HUES6 (cell line): ENCODE results near the gene TYRO3.

ENCODE experiments used
- H3K27ac ChIP-seq: 2 replicates; pipeline ENCODE4 v1.7.0; 2013; ENCODE audit warnings: low read depth, mild to moderate bottlenecking, low read length, inconsistent platforms
- H3K27me3 ChIP-seq: 2 replicates; pipeline ENCODE4 v1.6.1; 2013; ENCODE audit warnings: low read length; ENCODE audit not compliant: control insufficient read depth, insufficient read depth
- H3K36me3 ChIP-seq: 2 replicates; pipeline ENCODE4 v1.6.1; 2013; ENCODE audit warnings: low read length; ENCODE audit not compliant: control insufficient read depth, insufficient read depth
- H3K4me1 ChIP-seq: 2 replicates; pipeline ENCODE4 v1.6.1; 2013; ENCODE audit warnings: low read length; ENCODE audit not compliant: control insufficient read depth, insufficient read depth
- H3K4me3 ChIP-seq: 2 replicates; pipeline ENCODE4 v1.5.1; 2013; ENCODE audit warnings: low read depth, low read length
- H3K9ac ChIP-seq: one replicate; pipeline ENCODE4 v1.6.1; 2013; ENCODE audit warnings: mild to moderate bottlenecking, low read length
- H3K9me3 ChIP-seq: 2 replicates; pipeline ENCODE4 v1.6.1; 2013; ENCODE audit warnings: low read depth, low read length; ENCODE audit not compliant: control insufficient read depth, insufficient read depth

TYRO3 gene

GRCh38 chr15:41606997-41607396 is 48.0 kb downstream of the TYRO3 start:
- no peak overlapping the region for H3K4me3 ChIP-seq
- peaks cover 6% of the 10 kb centered on the region; the same call in 1 of the 2 replicates for H3K4me1 ChIP-seq
- no peaks in the 10 kb centered on the region for H3K36me3 ChIP-seq
- no peaks in the 10 kb centered on the region for H3K9me3 ChIP-seq
- no peaks in the 10 kb centered on the region for H3K27me3 ChIP-seq
- H3K9ac ChIP-seq: no peak overlapping the region
- H3K27ac ChIP-seq: no peak overlapping the region

- Histone ChIP-seq H3K4me1 (peaks cover 3% of the 10 kb centered on the region; the same call in 1 of the 2 replicates), H3K27ac (no peak overlapping the region), H3K9ac (no peak overlapping the region), H3K36me3 (no peaks in the 10 kb centered on the region), H3K9me3 (peaks cover 3% of the 10 kb centered on the region; the same call in 1 of the 2 replicates), H3K27me3 (no peaks in the 10 kb centered on the region), H3K4me3 (no peak overlapping the region)
These were observed 50.1 kb downstream of the TYRO3 start for GRCh38 chr15:41609123-41609522.

GRCh38 chr15:41610048-41610447 is 51.0 kb downstream of the TYRO3 start:
- Histone ChIP-seq H3K27me3 (no peaks in the 10 kb centered on the region), H3K4me3 (no peak overlapping the region), H3K36me3 (no peaks in the 10 kb centered on the region), H3K27ac (no peak overlapping the region), H3K4me1 (no peaks in the 10 kb centered on the region), H3K9me3 (peaks cover 3% of the 10 kb centered on the region; the same call in 1 of the 2 replicates), H3K9ac (no peak overlapping the region)

GRCh38 chr15:41620536-41621199 is 61.7 kb downstream of the TYRO3 start:
- Histone ChIP-seq H3K27me3 (peaks cover 8% of the 10 kb centered on the region; the same call in 1 of the 2 replicates), H3K4me3 (peak overlapping the region; percentile 54), H3K27ac (no peak overlapping the region), H3K36me3 (no peaks in the 10 kb centered on the region), H3K9me3 (peaks cover 10% of the 10 kb centered on the region), H3K4me1 (peaks cover 8% of the 10 kb centered on the region; the same call in 1 of the 2 replicates), H3K9ac (peak overlapping the region; percentile 69)

- Histone ChIP-seq H3K4me1 (peaks cover 8% of the 10 kb centered on the region; the same call in 1 of the 2 replicates), H3K4me3 (peak overlapping the region; percentile 54), H3K27ac (peak overlapping the region; percentile 64; the same call in 1 of the 2 replicates), H3K36me3 (no peaks in the 10 kb centered on the region), H3K9ac (peak overlapping the region; percentile 69), H3K27me3 (peaks cover 8% of the 10 kb centered on the region; the same call in 1 of the 2 replicates), H3K9me3 (peaks cover 10% of the 10 kb centered on the region)
These were observed 62.5 kb downstream of the TYRO3 start for GRCh38 chr15:41621200-41622193.

GRCh38 chr15:41622901-41623300 is 63.9 kb downstream of the TYRO3 start:
- H3K9me3 ChIP-seq: peaks cover 5% of the 10 kb centered on the region
- H3K27me3 ChIP-seq: peaks cover 8% of the 10 kb centered on the region; the same call in 1 of the 2 replicates
- no peak overlapping the region for H3K27ac ChIP-seq
- peaks cover 8% of the 10 kb centered on the region; the same call in 1 of the 2 replicates for H3K4me1 ChIP-seq
- no peak overlapping the region for H3K4me3 ChIP-seq
- H3K9ac ChIP-seq: no peak overlapping the region
- no peaks in the 10 kb centered on the region for H3K36me3 ChIP-seq

GRCh38 chr15:41627203-41627602 is 68.2 kb downstream of the TYRO3 start:
- peaks cover 3% of the 10 kb centered on the region; the same call in 1 of the 2 replicates for H3K9me3 ChIP-seq
- H3K36me3 ChIP-seq: no peaks in the 10 kb centered on the region
- H3K4me3 ChIP-seq: no peak overlapping the region
- no peak overlapping the region for H3K27ac ChIP-seq
- peaks cover 21% of the 10 kb centered on the region for H3K4me1 ChIP-seq
- no peaks in the 10 kb centered on the region for H3K27me3 ChIP-seq
- no peak overlapping the region for H3K9ac ChIP-seq

- no peak overlapping the region for H3K9ac ChIP-seq
- H3K4me1 ChIP-seq: peaks cover 33% of the 10 kb centered on the region
- no peak overlapping the region for H3K4me3 ChIP-seq
These were observed 70.5 kb downstream of the TYRO3 start for GRCh38 chr15:41629463-41629862.

GRCh38 chr15:41629883-41630282 is 70.9 kb downstream of the TYRO3 start:
- Histone ChIP-seq H3K27ac (no peak overlapping the region), H3K9me3 (no peaks in the 10 kb centered on the region), H3K27me3 (no peaks in the 10 kb centered on the region), H3K36me3 (no peaks in the 10 kb centered on the region), H3K4me3 (no peak overlapping the region), H3K9ac (no peak overlapping the region), H3K4me1 (peaks cover 35% of the 10 kb centered on the region)

More at GRCh38 chr15:41629463-41629862, 70.5 kb downstream of the TYRO3 start:
- Histone ChIP-seq H3K27ac (no peak overlapping the region), H3K9me3 (no peaks in the 10 kb centered on the region), H3K36me3 (no peaks in the 10 kb centered on the region), H3K27me3 (no peaks in the 10 kb centered on the region)

GRCh38 chr15:41630616-41631217 is 71.7 kb downstream of the TYRO3 start:
- peaks cover 35% of the 10 kb centered on the region for H3K4me1 ChIP-seq
- H3K9me3 ChIP-seq: no peaks in the 10 kb centered on the region
- no peak overlapping the region for H3K4me3 ChIP-seq
- no peak overlapping the region for H3K9ac ChIP-seq
- H3K27ac ChIP-seq: no peak overlapping the region
- H3K27me3 ChIP-seq: no peaks in the 10 kb centered on the region
- H3K36me3 ChIP-seq: no peaks in the 10 kb centered on the region
